A204.1 (cell line): ENCODE data around the gene LAG3.

Experiments
- FAIRE-seq: peaks from 2 replicates; lab custom pipeline; 2012; peaks lifted over from hg19 to GRCh38; lab: Jason Lieb, UNC

LAG3 gene

GRCh38 chr12:6824085-6824775, 51.9 kb downstream of the LAG3 start:
- no peak for FAIRE-seq

- no peak for FAIRE-seq
Measured at GRCh38 chr12:6824901-6825381, 52.6 kb downstream of the LAG3 start.

GRCh38 chr12:6825398-6826124, 53.2 kb downstream of the LAG3 start:
- FAIRE-seq: no peak

GRCh38 chr12:6826125-6826733, 53.9 kb downstream of the LAG3 start:
- FAIRE-seq: no peak

- FAIRE-seq: no peak
Measured at GRCh38 chr12:6826734-6827436, 54.6 kb downstream of the LAG3 start.

GRCh38 chr12:6827437-6827911, 55.2 kb downstream of the LAG3 start:
- FAIRE-seq: peak; percentile 96
